ENCODE data around the gene RARG. TPM values are rescaled to one million over a fixed set of nuclear protein-coding genes. Genes with fewer than 3 reads are reported as not detected.
"Not testable (repeated sequence)": the region's sequence is repeated elsewhere in the genome, so short reads cannot be mapped to it uniquely, and the experiment has no call there.

RARG gene
- total RNA-seq, 1 donor from 2014 or later, result 56.8 TPM

GRCh38 chr12:53178803-53179202 lies 53.2 kb downstream of the RARG start:
- intact Hi-C loops (cut with micrococcal nuclease), result not testable (repeated sequence)

DNA sequence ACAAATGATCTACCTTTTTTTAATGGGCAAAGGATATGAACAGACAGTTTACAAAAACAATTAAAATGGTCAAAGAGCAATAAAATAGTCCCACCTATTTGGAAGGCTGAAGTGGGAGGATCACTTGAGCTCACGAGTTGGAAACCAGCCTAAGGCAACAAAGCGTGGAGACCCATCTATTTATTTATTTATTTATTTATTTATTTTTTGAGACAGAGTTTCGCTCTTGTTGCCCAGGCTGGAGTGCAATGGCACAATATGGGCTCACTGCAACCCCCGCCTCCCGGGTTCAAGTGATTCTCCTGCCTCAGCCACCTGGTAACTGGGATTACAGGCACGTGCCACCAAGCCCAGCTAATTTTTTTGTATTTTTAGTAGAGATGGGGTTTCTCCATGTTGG lies 54.6 kb downstream of the RARG start:
- intact Hi-C loops (cut with micrococcal nuclease), result not testable (repeated sequence)

- intact Hi-C loops (cut with micrococcal nuclease), result no loop called here
Measured at GRCh38 chr12:53176750-53177149, 55.3 kb downstream of the RARG start.

GRCh38 chr12:53174881-53175491 lies 57.0 kb downstream of the RARG start:
- intact Hi-C loops (cut with micrococcal nuclease), result no loop called here

GRCh38 chr12:53173085-53173715 lies 58.8 kb downstream of the RARG start:
- intact Hi-C loops (cut with micrococcal nuclease), result no loop called here

- intact Hi-C loops (cut with micrococcal nuclease), result no loop called here
Measured at GRCh38 chr12:53172352-53172751, 59.7 kb downstream of the RARG start.

DNA sequence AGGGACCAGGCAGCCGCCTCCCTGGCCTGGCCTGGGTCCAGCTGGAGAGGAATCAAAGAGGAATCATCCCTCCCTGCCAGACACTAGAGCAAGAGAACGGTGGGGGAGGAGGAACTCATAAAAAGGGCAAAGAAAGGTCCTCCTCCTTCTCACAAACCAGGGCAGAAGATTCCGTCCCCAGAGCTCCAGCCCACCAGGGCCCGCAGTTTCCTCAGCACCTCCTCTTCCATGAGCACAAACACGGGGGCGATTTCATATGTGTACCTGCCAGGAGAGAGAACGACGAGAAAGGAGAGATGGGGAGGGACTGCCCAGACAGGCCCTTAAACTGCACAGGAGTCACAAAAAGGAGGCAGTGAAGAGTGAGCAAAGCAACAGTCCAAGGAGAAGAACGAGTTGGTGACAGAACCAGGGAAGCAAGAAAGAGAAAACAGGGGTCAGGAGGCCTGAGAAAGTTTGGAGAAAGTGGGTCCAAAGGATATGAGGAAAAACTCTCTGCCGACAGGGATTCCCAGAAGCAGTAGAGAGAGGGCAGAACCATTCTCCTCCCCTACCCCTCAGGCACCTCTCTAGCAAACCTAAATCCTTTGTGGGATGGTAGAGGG lies 60.2 kb downstream of the RARG start:
- intact Hi-C loops (cut with micrococcal nuclease), result no loop called here

- intact Hi-C loops (cut with micrococcal nuclease), result no loop called here
Measured at GRCh38 chr12:53170876-53171724, 60.9 kb downstream of the RARG start.

- intact Hi-C loops (cut with micrococcal nuclease), result no loop called here
Measured at GRCh38 chr12:53170215-53170614, 61.8 kb downstream of the RARG start.

DNA sequence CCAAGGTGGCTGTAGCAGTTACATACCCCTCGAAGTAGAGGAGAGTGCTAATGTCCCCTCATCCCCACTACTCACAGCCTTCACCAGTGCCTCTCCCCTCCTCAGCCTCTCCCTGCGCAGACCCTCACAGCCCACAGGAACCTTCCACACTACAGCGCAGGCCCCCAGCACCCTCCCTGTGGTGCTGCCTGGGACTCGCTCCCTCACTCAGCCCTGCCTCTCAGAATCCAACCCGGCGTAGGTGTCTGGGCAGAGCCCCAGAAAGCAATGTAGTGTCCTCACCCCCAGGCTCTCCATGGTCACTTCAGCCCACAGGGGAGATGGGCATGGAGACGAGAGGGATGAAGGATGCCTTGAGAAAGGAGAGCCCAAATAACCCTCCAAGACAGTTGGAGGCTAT lies 62.4 kb downstream of the RARG start:
- intact Hi-C loops (cut with micrococcal nuclease), result no loop called here

DNA sequence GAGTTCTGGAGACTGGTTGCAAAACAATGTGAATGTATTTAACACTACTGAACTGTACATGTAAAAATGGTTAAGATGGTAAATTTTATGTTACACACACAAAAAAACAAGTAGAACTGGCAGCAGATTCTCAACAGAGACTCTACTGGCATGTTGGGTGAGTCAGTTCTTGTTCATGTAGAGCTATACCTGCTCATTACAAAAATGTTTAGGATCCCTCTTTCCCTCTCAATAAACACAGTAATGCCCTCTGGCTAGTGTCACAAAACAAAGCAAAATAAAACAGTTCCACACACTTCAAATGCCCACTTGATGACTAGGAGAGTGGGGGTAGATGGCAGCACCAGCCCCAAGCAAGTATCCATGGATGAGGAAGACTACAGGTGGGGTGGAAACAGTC lies 65.2 kb downstream of the RARG start:
- intact Hi-C loops (cut with micrococcal nuclease), result no loop called here

GRCh38 chr12:53163008-53163407 lies 69.0 kb downstream of the RARG start:
- intact Hi-C loops (cut with micrococcal nuclease), result not testable (repeated sequence)

- intact Hi-C loops (cut with micrococcal nuclease), result no loop called here
Measured at GRCh38 chr12:53161119-53161911, 70.7 kb downstream of the RARG start.

DNA sequence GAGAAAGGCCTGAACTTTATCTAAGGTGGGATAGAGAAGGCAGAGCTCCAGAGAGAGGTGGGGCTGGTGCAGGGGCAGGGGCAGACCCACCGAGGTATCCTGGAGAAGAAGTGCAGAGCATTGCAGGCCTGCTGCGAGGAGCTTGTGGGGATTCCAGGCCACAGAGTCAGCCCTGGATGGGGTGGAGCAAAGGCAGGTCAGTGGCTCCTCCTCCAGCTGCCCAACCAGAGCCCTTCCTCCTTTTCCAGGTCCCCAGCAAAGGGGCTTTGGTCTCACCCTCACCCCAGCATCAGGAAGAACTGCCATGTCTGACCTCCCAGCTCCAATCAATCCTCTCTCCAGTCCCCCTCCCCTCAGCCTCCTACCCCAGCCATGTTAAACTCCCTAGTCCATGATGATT lies 71.3 kb downstream of the RARG start:
- intact Hi-C loops (cut with micrococcal nuclease), result no loop called here

Other genes with a start within 250 kb of the RARG start
- 356 and 374 TPM in 2 replicates for gene EIF4B, start 225.8 kb downstream of the RARG start, total RNA-seq
- gene TNS2, start 182.1 kb downstream of the RARG start, total RNA-seq, result 1.7 and 2.5 TPM in 2 replicates
- gene SPRYD3, start 152.8 kb downstream of the RARG start, total RNA-seq, result 33.9 and 35.7 TPM in 2 replicates
- not detected in 2 replicates for gene IGFBP6, start 134.5 kb downstream of the RARG start, total RNA-seq
- not detected in 2 replicates for gene SOAT2, start 128.7 kb downstream of the RARG start, total RNA-seq
- gene ZNF740, start 51.5 kb downstream of the RARG start, total RNA-seq, result 44.1 and 51.7 TPM in 2 replicates
- 30.7 and 43.6 TPM in 2 replicates for gene CSAD, start 51.3 kb downstream of the RARG start, total RNA-seq
- gene ITGB7, start 25.0 kb downstream of the RARG start, total RNA-seq, result 734 and 751 TPM in 2 replicates
- 58.2 and 63.4 TPM in 2 replicates for gene ESPL1, start 36.1 kb upstream of the RARG start, total RNA-seq
- 309 and 313 TPM in 2 replicates for gene PFDN5, start 63.3 kb upstream of the RARG start, total RNA-seq
- 53.2 and 57.0 TPM in 2 replicates for gene MYG1, start 67.5 kb upstream of the RARG start, total RNA-seq
- 64.2 and 66.1 TPM in 2 replicates for gene AAAS, start 89.4 kb upstream of the RARG start, total RNA-seq
- gene SP7, start 104.1 kb upstream of the RARG start, total RNA-seq, result 0.07 TPM in 1 of 2 replicates, not detected in the other
- gene SP1, start 148.0 kb upstream of the RARG start, total RNA-seq, result 75.7 and 78.0 TPM in 2 replicates
- gene AMHR2, start 191.6 kb upstream of the RARG start, total RNA-seq, result not detected in 2 replicates
- gene PRR13, start 209.5 kb upstream of the RARG start, total RNA-seq, result 214 and 222 TPM in 2 replicates
- 684 and 700 TPM in 2 replicates for gene PCBP2, start 219.9 kb upstream of the RARG start, total RNA-seq